CD4-positive, alpha-beta T cell treated with Interleukin-4 for 4 hours (primary cell): Measurements from ENCODE around the gene CHCHD6.
A peak's percentile ranks its signal among the peaks of the same experiment; 100 is the strongest.

Experiments used
- DNase-seq: peaks from one replicate; pipeline ENCODE4 v3.0.0-alpha.2; 2020

Gene CHCHD6

GRCh38 chr3:126964261-126964660 lies 260.2 kb downstream of the CHCHD6 start:
- no peak for DNase-seq

DNA sequence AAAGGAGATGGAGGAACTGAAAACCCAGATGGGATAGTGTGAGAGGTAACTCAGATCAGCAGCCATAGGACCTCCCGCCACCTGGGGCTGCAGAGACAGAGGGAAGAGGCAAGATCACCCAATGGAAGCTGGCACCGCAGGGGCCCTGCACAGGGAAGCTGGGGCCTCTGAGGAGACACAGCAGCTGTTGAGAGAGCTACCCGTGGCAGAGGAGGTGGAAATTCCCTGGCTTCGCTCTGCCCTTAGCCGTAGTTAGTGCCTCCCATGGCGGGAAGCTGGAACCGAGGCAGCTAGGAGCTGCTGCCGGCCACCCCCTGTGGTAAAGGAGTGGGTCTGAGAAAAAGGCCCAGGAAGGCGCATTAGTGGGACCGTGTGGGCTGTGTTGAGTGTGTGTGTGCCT lies 260.9 kb downstream of the CHCHD6 start:
- DNase-seq = no peak

- DNase-seq = no peak
Measured at GRCh38 chr3:126965526-126966080, 261.6 kb downstream of the CHCHD6 start.

DNA sequence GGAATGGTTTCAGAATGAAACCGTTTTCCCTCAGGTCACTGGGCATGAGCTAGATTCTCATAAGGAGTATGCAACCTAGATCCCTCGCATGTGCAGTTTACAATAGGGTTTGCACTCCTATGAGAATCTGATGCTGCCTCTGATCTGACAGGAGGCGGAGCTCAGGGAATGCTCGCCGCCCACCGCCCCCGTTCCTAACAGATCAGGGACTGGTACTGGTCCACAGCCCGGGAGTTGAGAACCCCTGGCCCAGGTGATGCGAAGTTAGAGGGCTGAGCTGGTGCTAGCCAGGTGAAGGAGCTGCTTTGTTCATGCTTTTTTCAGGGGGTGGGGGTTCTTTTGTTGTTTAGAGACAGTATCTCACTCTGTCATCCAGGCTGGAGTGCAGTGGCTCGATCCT lies 263.3 kb downstream of the CHCHD6 start:
- no peak for DNase-seq

GRCh38 chr3:126968391-126969390 lies 264.7 kb downstream of the CHCHD6 start:
- DNase-seq = no peak

- no peak for DNase-seq
Measured at GRCh38 chr3:126969586-126969985, 265.5 kb downstream of the CHCHD6 start.

DNA sequence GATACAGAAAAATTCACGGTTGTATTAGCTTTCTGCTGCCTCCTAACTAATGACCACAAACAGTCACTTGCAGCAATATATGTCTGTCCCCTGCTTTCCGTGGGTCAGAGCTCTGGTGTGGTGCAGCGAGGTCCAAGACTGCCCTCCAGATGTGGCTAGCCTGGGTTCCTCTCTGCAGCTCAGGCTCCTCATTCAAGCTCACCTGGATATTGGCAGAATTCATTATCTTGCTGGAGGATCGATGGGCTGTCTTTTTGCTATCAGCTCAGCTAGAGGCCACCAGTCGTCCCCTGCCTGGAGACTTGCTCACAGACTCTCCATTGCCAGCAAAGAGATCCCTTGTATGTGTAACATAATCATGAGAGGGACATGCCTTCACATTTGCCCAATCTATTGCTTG lies 266.1 kb downstream of the CHCHD6 start:
- no peak for DNase-seq

- DNase-seq = no peak
Measured at GRCh38 chr3:126970921-126971320, 266.9 kb downstream of the CHCHD6 start.

DNA sequence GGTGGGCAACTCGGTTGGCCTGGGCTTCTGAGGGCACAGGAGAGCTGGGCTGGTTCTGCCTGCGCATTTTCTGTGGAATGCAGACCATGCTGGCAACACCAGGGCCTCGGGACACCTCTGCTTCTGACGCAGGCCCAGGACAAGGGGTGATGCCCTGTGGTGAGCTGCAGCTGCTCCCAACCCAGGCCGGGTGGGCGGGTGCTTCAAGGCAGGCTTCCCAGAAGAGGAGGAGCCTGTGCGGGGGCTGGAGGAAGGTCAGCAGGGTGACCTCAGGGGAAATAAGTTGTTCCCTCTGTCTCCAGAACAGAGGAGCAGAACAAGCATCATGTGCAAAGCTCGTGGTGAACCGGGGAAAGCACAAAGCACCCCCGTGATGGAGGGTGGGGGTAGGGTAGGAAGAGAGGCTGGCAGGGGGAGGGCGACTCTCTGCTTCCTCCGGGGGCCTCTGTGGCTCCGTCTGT lies 267.9 kb downstream of the CHCHD6 start:
- no peak for DNase-seq

DNA sequence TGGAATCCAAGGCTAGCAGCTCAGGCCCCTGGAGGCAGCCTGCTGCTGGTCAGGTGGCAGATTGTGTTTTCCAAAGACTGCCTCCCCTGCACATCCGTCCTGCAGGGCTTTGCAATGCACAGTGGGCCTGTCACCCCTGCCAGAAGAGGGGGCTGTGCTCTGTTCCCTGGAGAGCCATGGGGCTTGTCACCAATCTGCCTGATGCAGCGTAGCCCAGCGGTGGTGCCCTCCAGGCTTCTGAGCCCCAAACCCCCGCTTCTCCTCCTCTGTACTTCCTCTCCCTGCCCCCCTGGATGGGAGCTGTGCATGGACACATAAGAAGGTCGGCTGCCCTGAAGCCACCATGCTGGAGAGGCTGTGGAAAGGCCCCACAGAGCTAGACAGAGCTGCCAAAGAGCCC lies 268.8 kb downstream of the CHCHD6 start:
- no peak for DNase-seq

GRCh38 chr3:126973814-126974213 lies 269.8 kb downstream of the CHCHD6 start:
- no peak for DNase-seq

- DNase-seq = no peak
Measured at GRCh38 chr3:126974756-126975155, 270.7 kb downstream of the CHCHD6 start.

DNA sequence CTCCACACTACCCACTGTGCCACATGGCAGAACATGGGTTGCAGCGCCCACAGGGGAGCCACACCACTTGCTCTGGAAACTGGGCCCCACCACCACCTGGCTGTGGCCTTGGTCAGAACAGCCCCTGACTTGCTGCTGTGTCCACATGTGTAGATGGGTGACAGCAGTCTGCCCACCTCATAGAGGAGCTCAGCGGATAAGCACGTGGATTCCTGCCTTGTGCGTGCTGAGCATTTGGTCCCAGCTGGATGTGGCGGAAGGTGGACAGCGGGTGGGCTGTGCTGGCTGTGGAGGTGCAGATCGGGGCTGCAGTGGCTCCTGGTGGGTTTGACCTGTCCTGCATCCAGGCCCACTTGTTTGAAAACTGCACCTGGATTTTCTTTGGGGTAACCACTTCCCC lies 272.9 kb downstream of the CHCHD6 start:
- no peak for DNase-seq

- DNase-seq = no peak
Measured at GRCh38 chr3:126977821-126978220, 273.8 kb downstream of the CHCHD6 start.

DNA sequence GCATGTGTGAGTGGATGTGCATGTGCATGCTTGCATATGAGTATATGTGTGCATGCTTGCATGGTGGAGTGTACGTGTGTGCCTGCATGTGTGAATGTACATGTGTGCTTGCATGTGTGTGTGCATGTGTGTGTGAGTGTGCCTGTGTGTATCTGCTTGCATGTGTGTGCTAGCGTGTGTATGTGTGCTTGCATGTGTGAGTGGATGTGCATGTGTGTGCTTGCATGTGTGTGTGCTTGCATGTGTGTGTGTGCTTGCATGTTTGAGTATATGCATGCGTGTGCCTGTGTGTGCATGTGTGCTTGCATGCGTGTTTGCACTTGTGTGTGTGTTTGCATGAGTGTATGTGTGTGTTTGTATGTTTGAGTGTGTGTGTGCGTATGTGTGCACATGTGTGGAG lies 274.3 kb downstream of the CHCHD6 start:
- DNase-seq = no peak

DNA sequence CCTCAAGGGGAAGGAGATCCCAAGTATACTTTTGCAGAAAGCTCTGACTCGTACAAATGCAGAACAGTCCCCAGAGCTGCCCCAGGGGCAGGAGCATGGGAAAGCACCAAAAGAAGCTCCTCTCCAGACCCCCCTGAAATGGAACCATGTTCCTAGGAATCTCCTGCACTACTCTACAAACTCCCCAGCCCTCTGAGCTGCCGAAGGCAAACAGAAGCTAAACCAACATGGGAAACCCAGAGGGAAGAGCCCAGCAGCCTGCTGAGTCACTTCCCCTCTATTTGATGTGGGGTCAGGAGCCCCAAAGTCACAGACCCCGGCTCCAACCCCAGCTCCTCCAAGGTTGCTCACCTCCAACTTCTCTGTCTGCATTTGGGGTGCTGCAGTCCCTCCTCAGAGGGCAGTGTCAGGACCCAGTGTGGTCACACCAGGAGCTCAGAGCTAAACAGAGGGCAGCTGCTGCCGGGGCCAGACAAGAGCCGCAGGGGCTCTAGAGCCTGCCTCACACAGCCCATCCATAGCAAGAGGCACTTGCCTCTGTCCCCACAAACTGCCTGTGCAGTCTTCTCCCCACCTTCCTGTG lies 275.1 kb downstream of the CHCHD6 start:
- no peak for DNase-seq

DNA sequence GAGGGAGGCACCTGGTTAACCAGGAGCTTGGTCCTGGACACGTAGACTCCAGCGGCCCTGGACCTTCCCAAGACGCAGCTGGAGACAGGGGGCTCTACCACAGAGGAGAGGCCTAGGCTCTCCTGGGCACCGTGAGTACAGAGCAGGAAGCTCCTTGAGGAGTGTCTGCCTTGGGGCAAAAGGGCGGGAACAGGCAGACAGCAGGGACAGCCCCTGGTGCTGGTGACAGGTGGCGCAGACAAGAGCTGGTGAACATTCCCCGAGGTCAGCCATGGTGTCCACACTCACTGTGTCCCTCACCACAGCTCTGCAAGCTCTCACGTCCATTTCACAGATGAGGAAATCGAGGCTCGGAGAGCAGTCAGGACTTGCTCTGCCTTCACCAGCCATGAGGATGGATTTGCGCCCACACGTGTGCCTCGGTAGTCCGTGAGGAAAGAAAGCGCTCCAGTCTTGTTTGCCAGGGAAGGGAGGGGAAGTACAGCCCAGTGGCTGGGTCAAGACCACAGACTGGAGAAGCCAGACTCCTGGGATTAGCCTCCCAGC lies 276.3 kb downstream of the CHCHD6 start:
- no peak for DNase-seq

DNA sequence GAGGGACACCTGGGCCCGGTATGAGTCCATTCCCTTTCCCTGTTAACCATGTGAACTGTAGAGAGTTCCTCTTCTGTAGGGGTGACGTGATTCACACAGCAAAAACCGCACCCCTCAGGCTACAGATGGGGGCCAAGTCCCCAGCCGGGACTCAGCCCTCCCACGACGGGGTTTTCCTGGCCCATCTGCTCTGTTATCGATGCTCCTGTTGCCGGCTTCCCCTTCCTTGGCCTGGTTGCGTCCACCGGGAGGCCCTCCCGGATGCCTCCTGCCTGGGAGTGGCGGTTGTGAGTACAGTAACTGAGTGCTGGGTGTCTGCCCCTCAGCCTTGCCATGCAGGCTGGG lies 278.1 kb downstream of the CHCHD6 start:
- DNase-seq = peak; percentile 74

GRCh38 chr3:126982471-126983175 lies 278.6 kb downstream of the CHCHD6 start, which contains the start of gene PLXNA1:
PLXNA1 (plus strand) TSS chr3:126983115; CDS start chr3:126988594, 5,479 bp downstream.
- peak; percentile 89 for DNase-seq

DNA sequence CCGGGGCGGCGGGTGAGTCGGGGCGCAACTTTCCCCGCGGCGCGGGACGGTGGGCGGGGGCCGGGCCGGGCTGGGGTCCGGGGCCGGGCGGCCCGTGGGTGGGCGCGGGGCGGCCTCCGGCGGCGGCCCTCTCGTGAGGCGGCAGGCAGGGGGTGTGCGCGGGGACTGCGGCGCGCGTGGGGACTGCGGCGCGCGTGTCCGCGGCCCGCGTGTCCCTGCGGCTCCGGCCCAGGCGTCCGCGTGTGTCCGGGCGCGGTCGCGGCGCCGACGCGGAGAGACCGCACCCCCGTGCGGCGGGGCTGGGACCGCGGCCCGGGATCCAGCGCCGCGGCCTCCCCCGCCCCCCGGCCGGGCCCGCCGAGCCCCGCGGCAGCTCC lies 279.2 kb downstream of the CHCHD6 start:
- no peak for DNase-seq

DNA sequence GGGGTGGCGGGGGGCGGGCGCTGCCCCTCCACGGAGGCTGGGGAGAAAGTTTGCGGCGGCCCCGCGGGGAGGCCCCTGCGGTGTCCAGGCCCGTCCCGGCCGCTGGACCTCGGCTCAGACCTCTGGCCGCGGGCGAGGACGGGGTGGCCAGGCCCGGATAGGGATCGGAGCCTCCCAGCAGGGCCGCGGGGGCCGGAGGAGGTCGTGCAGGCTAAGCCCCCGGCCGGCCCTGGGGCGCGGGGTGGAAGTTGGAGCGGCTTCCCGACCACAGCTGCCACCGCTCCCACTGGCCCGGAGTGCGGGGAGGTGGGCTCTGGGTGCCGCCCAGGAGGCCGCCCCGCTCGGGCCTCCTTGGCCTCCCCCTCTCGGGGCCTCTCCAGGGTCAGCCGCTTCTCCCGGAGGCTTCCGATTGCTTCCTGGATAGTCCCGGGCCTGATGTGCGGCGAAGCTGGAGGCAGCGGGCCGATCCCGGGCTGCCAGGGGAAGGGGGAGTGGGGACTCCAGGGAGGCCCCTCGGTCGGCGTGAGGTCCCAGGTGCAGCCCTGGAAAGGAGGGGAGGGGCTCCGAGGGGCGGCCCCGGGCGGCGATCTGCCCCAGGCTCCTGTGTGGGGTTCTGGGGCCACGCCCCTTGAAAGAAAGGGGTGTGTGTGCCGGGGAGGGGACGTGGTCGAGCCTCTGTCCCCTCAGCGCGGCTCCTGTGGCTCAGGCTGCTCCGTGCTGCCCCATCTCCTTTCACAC lies 279.8 kb downstream of the CHCHD6 start:
- peak; percentile 14 for DNase-seq
